NOMO-1 treated with DMSO at 0.1 percent for 48 hours (cell line): ENCODE data around the gene SLC9A9.
A peak's percentile ranks its signal among the peaks of the same experiment; 100 is the strongest.

Experiments used
- DNase-seq: peaks from one replicate; lab custom pipeline; 2025; ENCODE audit not compliant: unreplicated experiment; lab: John Stamatoyannopoulos, UW

SLC9A9 gene

DNA sequence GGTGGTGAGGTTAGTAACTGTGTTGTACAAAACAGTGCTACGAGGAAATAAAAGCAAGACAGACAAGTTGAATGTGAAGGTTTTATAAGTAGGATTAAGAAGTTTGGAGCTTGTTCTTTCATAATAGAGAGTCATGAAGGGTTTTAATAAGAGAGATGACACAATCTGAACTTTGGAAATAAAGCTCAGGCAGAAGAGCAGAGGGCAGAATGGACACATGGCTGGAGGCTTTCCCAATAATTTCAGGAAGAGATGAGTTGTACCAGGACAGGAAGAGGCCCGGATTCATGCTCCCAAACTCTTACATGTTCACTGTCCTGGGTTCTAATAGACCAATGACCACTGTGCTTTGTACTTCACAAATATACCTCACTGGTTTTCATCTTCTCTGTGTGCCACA lies 194.8 kb downstream of the SLC9A9 start:
- no peak for DNase-seq

DNA sequence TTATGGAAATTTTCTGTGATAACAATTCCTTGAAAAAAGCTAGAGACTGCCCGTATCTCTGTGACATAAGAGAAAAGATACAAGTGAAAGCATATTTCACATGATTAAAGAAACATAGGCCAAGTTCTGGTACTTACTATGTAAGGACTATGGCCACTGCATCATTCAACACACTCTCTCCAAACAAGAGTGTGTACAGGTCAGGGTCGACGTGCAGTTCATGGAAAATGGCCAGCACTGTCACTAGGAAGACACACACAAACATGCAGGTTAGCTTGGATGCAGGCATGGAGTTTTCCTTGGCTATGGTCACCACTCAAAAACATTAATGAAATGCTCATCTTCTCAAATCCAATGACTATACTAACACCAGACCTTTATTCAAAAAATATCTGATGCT lies 196.2 kb downstream of the SLC9A9 start:
- DNase-seq, result no peak

DNA sequence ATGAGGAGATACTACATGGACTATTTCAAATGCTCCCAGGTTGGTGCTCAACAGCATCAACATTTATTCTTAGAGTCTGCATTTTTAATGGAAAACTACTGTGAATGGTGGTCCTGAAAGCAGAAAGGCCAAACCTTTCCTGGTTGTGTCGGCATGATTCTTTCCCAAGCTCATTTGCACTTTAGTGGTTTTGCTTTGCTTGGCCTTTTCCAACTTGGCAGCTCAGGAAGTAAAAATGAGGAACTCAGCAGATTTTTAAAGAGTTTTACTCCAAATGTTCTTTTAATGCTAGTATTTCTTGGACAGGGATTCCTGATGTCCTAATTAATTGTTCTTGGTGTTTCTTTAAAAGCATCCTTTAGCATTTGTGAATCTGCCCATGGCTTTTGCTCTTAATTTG lies 197.4 kb downstream of the SLC9A9 start:
- peak; percentile 9 for DNase-seq

- no peak for DNase-seq
Measured at GRCh38 chr3:143650120-143650519, 198.1 kb downstream of the SLC9A9 start.

DNA sequence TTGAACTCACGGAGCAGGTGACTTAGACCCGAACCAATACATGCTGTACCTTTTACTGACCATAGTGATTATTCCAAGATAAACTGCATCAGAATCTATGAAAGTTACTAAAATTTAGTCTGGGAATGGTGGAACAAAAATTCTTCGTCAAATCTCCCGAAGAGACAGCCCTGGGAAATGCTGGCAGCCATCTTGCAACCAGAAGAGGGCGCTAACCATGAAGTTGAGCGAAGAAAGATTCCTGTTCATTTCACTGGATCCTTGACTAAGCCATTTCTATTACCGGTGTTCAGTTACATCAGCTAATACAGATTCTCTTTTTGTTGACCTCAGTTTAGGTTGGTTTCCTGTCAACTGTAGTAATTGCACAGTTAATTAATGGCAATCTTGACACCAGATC lies 199.6 kb downstream of the SLC9A9 start:
- DNase-seq, result no peak

GRCh38 chr3:143648218-143648617 lies 200.1 kb downstream of the SLC9A9 start:
- no peak for DNase-seq

DNA sequence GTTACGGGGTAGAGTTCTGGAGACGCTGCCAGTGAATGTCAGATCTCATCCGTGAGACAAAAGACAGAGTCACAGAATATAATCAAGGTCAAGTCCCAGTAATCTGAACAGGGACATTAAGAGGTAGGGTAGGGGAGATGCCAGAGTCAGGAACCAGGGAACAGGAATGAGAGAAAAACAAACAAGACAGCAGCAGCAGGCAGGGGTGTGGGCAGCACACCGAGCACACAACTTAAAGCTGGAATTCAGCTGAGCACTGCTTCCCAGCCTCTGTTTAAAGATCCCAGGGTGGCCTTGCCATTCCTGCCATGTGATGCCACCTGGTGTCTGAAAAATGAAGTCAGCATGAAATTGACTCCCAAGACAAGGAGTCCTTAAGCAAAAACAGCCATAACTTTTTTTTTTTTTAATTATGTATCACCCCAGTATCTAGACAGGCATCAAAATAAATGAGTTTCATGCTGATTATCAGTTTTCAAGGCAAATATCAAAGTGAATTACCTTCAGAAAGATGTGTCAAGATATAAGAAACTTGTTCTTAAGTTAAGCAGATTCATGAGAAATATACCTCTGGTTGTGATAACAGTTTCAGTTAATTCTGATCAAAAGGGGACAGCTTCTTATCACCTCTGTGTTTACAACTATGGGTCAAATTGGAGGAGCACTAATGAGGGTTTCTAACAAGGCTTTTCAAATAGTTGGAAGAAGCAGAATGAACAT lies 203.7 kb downstream of the SLC9A9 start:
- DNase-seq, result no peak

DNA sequence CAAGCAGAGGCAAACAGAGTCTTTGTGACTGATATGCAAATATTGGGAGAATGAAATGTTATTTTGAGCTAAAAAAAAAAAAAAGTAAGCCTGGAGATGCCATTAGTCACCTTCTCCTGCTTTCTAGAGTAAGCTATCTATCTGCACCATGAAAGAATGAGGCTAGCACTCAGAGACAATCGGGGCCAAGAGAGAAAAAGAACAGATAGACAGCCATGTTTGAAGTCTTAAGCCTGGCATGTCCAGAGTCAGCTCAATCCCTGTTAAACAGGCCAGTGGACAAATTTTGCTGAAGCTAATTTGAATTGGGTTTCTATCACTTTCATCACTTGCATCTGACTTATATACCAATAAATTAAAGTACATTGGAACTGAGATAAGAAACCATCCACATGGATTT lies 204.4 kb downstream of the SLC9A9 start:
- no peak for DNase-seq

DNA sequence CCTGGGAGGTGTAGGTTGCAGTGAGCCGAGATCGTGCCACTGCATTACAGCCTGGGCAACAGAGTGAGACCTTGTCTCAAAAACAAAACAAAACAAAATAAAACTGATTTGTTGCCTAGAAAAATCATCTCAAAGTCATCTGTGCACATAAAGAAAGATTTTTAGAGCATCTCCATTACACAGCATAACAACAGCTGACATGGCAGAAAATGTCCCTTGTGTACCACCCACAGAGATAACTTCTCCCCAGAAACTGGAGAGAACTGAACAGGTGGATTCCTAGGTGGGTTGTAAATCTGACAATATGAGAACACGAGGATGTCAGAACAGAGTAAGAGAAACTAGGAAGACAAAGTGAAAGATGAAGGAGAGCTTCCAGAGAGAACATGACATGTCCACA lies 207.5 kb downstream of the SLC9A9 start:
- DNase-seq, result no peak

GRCh38 chr3:143637133-143637532 lies 211.1 kb downstream of the SLC9A9 start:
- no peak for DNase-seq

DNA sequence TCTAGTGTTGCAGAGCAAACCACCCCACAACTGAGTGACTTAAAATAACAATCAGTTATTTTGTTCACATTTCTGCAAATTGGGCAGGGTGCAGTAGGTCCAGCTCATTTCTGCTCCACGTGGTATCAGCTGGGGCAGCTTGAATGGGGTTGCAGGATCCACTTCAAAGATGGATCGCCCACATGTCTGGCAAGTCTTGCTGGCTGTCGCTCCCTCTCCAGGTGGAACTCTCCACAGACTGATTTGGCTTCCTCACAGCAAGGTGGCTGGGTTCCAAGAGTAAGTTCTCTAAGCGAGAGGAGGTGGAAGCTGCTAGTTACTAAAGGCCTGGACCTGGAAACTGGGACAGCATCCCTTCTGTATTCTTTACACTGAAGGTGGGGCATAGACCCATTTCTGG lies 213.3 kb downstream of the SLC9A9 start:
- no peak for DNase-seq

DNA sequence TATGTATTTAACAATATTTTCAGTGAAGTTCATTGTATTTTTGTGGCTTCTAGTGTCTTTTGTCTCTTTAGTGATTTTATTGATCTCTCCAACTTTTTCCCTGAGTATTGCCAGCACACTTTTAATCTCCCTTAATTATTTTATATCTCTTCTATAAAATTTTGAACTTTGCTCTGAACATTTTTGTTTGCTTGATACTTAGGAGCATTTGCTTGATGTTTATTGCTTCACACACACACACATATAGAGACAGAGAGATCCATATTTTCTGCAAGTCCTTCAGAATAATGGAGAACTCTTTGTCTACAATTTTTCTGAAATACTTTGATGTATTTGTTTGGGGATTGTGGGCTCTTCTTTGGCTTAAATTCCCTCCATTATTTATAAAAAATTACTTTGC lies 213.8 kb downstream of the SLC9A9 start:
- no peak for DNase-seq

DNA sequence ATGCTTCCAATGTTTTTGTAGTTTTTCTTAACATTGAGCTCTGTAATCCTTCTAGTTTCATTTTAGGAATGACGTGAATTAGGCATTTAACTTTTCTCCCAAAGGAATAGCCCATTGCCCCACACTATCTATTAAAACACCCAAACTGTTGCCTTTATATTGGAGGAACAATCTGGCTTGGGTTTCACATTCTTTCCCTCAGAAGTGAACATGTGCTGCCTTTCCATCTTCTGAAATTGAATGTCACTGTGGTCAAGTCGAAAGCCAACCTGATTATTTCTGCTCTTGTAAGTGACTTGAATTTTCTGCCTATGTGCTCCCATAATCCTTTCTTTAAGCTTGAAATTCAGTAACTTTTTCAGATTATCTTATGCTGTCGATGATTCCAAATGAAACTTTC lies 214.5 kb downstream of the SLC9A9 start:
- no peak for DNase-seq

DNA sequence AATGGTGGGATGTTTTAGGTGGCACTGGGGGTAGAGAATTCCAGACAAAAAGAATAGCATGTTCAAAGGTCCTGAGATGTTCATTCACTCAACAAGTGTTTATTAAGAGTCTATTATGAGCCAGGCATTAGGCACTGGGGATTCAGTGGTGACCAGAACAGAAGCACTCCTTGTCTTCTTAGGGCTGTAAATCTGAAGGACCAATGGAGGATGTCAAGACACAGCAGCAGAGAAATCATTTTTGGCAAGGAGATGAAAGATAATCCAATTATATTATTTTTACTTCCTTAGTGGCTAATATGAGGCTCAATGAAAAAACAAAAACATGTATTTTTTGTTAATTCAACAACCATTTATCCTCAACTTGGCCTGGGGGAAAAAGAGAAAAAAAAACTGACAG lies 218.5 kb downstream of the SLC9A9 start:
- no peak for DNase-seq

DNA sequence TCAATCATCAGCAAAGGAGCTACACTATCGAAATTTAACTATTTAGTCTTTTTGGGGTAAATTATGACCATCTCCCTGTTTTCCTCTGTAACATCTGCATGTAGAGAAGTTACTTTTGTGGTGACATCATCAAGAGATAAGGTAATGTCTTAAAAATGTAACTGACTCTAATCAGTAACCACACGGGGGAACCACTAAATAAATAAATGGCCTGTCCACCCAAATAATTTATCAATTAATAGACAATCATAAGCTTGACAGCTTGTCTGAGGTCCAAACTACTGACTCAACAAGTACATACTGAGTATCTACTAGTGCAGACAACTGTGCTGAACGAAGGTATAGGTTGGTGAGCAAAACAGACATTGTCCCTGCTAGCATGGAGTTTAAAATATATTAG lies 219.3 kb downstream of the SLC9A9 start:
- no peak for DNase-seq

GRCh38 chr3:143627336-143627735 lies 220.9 kb downstream of the SLC9A9 start:
- no peak for DNase-seq

DNA sequence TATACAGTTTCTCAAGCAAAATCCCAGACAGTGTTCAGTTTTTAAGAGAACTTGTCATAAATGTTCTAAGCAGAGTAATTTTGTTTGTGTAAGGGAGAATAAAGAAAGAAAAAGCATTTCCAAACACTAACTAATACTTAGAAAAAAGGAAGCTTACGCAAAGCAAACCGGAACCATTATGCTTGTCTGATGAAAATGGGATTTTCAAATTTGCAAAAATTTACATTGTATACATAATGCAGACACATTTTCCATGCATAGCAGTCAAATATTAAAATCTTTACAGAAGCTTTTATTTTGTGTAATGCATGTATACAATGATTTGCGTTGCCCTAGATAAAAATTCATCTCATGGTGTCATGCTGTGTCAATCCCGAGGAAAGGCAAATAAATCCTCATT lies 229.0 kb downstream of the SLC9A9 start:
- no peak for DNase-seq

GRCh38 chr3:143617050-143617449 lies 231.2 kb downstream of the SLC9A9 start:
- DNase-seq, result no peak

- peak; percentile 76 for DNase-seq
Measured at GRCh38 chr3:143613226-143613625, 235.0 kb downstream of the SLC9A9 start.

DNA sequence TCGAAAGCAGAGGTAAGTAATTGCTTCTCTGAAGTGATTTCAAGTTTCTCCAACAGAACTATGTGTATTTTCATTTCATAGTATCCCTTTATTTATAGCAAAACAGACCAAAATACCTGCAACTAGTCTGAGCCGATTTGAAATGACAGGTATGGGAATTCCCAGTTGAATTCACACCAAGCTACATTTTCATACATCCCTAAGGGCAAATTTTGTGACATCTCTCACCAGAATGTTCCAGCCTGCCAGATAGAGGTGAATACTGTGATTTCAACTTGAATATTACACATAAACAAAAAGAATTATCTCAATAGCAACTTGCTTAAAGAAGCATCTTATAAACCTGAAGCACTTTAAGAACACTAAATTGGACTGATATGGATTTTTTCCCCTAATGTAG lies 235.7 kb downstream of the SLC9A9 start:
- DNase-seq, result no peak

DNA sequence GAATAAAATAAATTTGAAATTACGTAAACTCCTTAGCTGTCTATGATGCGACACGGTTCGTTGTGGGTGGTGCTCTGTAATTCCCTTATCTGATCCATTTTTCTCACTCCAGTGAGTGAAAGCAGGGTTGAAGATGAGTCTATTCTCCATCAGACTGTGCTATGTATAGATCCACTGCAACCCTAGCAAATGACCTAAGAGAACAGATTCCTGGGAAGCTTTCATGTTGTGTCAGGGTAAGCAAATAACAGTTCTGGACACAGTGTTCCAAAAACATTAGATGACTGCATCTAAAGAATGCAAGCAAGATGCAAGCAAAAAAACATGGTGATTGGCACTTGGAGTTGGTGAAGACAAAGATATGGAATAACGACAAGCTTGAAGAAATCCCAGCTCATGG lies 239.3 kb downstream of the SLC9A9 start:
- DNase-seq, result no peak

GRCh38 chr3:143605233-143605950 lies 242.9 kb downstream of the SLC9A9 start:
- no peak for DNase-seq
